Mammary epithelial cell (primary cell): ENCODE data around the gene TMEM255B.

ENCODE experiments used
- EZH2 ChIP-seq: IDR thresholded peaks from 2 replicates; pipeline ENCODE4 v1.6.1; 2012; ENCODE audit warnings: low read length, inconsistent platforms, borderline replicate concordance
- TF ChIP-seq, protein P1 (sequence below), 2 donors: IDR thresholded peaks in 1 of 2; conservative IDR thresholded peaks in 1 of 2; 2 replicates each; pipeline ENCODE4 v1.5.1; 2011 to 2012; ENCODE audit warnings: inconsistent platforms in 2 of 2, low read length in 2 of 2, mild to moderate bottlenecking in 2 of 2, control low read depth in 1 of 2, low read depth in 1 of 2; ENCODE audit not compliant: insufficient read depth in 1 of 2; ENCODE audit errors: extremely low read depth in 1 of 2

GRCh38 chr13:113820813-113821651 is 62.0 kb downstream of the TMEM255B start:
- TF ChIP-seq, protein P1, sequence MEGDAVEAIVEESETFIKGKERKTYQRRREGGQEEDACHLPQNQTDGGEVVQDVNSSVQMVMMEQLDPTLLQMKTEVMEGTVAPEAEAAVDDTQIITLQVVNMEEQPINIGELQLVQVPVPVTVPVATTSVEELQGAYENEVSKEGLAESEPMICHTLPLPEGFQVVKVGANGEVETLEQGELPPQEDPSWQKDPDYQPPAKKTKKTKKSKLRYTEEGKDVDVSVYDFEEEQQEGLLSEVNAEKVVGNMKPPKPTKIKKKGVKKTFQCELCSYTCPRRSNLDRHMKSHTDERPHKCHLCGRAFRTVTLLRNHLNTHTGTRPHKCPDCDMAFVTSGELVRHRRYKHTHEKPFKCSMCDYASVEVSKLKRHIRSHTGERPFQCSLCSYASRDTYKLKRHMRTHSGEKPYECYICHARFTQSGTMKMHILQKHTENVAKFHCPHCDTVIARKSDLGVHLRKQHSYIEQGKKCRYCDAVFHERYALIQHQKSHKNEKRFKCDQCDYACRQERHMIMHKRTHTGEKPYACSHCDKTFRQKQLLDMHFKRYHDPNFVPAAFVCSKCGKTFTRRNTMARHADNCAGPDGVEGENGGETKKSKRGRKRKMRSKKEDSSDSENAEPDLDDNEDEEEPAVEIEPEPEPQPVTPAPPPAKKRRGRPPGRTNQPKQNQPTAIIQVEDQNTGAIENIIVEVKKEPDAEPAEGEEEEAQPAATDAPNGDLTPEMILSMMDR (conservative IDR thresholded peaks at IDR 0.05 in 1 of 2, IDR thresholded peaks at IDR 0.05 in 1 of 2; ENCODE audit: extremely low read depth in 1 of 2, insufficient read depth in 1 of 2, low read depth in 1 of 2, low read length in 2 of 2): no peak
- no peak for TF ChIP-seq EZH2
